ENCODE measurements around the gene RC3H1.
A peak's percentile ranks its signal among the peaks of the same experiment; 100 is the strongest.
"Not testable (repeated sequence)": the region's sequence is repeated elsewhere in the genome, so short reads cannot be mapped to it uniquely, and the experiment has no call there.

RC3H1 gene

DNA sequence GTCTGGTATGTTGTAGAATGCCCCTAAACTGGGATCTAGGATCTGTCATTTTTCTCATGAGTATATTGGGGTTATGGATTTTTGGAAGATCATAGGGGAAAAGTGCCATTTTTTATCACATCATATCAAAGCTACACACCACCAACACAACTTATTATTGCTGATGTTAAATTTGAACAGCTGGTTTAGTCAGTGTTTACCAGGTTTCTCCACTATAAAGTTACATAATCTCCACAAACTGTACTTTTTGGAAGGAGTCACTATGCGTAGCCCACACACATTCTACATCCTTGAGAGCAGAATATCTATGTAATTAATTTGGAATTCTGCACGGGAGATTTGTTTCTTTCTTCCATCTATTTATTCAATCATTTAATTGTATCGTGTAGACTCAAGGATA is 35.2 kb downstream of the RC3H1 start:
- DNase-seq, result no peak
- in situ Hi-C loops (cut with MboI; ENCODE audit: low pct_unique_long_range_greater_than_20kb, low sequenced_read_pairs), result no loop called here

DNA sequence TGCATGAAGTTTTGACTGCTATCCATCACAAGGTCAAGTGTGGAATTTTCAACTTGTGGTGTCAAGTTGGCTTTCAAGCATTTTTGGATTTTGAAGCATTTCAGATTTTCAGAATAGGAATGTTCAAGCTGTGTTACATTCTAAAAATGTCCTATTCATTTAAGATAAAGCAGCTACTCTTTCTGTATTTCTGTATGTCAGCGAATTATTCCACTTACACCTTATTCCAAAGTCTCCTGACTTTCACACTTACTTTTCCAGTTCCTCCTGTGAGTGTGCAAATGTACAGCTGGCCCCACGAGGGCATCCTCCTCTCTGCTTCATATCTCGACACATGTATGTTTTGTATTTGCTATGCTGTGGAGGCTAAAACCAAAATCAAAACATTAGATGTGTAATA is 51.9 kb downstream of the RC3H1 start:
- DNase-seq, result no peak
- in situ Hi-C loops (cut with MboI; ENCODE audit: low pct_unique_long_range_greater_than_20kb, low sequenced_read_pairs), result no loop called here

DNA sequence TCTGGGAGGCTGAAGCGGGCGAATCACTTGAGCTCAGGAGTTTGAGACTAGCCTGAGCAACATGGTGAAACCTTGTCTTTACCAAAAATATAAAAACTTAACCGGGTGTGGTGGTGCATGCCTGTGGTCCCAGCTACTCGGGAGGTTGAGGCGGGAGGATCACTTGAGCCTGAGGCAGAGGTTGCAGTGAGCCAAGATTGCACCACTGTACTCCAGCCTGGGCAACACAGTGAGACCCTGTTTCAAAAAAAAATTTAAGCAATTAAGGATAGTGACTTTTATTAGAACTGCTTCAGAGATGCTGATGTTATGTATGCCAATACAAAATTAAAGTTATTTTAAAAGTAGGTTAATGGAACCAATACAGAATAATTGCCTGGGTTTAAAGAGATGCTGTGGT is 56.3 kb downstream of the RC3H1 start:
- in situ Hi-C loops (cut with MboI; ENCODE audit: low pct_unique_long_range_greater_than_20kb, low sequenced_read_pairs); DNase-seq: not testable (repeated sequence)

DNA sequence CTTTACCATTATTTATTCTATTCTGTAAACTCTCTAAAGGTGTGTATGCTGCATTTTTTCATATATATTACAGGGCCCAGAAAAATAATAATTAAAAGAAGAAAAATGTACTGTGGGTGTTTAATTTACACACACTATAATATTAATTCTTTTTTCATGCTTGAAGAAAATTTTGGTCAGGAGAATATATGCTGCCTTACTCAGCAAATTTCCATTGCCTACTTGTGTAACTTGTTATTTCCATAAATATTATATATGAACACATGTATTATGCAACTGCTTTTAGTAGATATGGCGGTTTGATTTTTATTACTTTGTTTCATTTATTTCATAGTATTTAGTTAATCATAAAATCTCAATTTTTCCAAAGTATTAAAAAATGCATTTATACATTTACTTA is 58.7 kb downstream of the RC3H1 start:
- DNase-seq, result no peak
- in situ Hi-C loops (cut with MboI; ENCODE audit: low pct_unique_long_range_greater_than_20kb, low sequenced_read_pairs), result no loop called here

DNA sequence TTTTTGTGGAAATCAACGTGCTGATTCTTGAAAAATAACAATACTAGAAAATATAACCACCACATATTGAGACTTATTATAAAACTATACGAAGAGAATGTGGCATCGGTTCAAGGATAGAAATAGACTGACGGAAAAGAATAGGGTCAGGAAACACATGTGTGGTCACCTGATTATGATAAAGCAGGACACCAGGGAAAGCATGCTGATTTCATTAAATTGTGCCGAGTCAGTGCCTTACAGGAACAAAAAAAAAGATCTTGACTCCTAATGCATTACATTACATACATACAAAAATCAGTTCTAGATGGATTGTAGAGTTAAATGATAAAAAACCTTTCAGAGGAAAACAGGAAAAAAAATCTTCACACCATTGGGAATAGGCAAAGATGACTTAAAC is 61.5 kb downstream of the RC3H1 start:
- DNase-seq, result no peak
- in situ Hi-C loops (cut with MboI; ENCODE audit: low pct_unique_long_range_greater_than_20kb, low sequenced_read_pairs), result no loop called here

DNA sequence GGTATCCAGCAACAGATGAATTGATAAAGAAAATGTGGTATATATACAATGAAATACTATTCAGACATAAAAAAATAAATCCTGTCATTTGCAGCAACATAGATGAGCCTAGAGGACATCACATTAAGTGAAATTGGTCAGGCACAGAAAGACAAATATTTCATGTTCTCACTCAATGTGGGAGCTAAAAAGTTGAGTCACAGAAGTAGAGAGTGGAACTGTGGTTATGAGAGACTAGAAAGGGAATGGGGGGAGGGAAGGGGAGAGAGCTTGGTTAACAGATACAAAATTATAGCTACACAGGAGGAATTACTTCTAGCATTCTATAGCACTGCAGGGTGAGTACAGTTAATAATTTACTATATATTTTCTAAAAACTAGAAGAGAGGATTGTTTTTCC is 68.0 kb downstream of the RC3H1 start:
- DNase-seq, result no peak
- in situ Hi-C loops (cut with MboI; ENCODE audit: low pct_unique_long_range_greater_than_20kb, low sequenced_read_pairs), result no loop called here

DNA sequence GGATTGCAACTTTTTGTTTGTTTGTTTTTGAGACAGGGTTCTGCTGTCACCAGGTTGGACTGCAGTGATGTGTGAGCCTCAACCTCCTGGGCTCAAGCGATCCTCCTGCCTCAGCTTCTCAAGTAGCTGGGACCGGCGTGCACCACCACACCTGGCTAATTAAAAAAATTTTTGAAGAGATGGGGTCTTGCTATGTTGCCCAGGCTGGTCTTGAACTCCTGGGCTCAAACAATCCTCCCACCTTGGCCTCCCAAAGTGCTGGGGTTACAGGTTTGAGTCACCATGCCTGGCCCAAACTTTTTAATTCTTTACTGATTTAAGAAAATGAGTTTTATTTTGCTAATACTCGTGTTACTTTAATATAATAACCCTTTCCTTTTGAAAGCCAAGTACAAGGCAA is 73.6 kb downstream of the RC3H1 start:
- DNase-seq, result no peak
- in situ Hi-C loops (cut with MboI; ENCODE audit: low pct_unique_long_range_greater_than_20kb, low sequenced_read_pairs), result no loop called here

DNA sequence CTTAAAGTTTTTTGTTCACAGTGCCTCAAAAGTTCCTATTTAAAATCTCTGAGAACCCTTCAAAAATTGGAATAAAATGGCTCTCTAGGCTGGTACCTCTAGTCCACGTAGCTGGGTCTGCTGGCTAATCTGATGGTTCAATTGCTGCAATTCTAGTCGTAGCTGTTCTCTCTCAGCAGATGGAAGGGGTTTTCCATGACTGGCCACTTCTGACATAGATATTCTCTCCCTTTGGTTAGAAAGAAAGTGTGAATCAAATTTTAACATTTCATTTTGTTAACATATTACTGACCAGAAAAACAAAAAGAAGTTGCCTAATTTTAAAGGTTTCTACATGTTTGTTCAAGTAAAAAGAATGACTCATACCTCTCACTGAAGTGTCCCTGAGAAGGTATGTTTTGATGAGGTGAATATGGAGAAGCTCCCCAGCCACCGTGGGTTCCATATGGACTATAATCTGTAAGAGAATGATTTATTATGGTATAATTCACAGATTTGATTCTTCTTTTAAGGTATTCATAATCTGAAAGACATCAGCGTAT is 75.7 kb downstream of the RC3H1 start:
- DNase-seq, result no peak
- in situ Hi-C loops (cut with MboI; ENCODE audit: low pct_unique_long_range_greater_than_20kb, low sequenced_read_pairs), result no loop called here

DNA sequence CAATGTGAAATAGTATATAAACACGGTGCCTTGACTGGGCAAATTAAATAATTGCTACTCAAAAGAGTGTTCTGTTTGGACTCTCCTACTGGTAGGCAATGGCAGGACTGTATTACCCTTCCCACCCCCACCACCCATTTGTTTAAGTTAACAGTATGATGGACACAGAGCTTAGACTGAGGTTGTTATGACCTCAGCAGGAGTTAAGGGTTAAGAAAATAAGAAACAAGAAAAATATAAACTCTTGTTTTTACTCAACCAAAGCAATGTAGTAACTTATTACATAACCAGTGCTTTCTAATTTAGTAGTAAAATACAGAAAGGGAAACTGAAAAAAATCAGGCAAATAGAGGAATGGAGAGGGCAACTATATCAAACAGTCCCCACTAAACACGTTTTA is 85.1 kb downstream of the RC3H1 start:
- no peak for DNase-seq
- in situ Hi-C loops (cut with MboI; ENCODE audit: low pct_unique_long_range_greater_than_20kb, low sequenced_read_pairs), result no loop called here

DNA sequence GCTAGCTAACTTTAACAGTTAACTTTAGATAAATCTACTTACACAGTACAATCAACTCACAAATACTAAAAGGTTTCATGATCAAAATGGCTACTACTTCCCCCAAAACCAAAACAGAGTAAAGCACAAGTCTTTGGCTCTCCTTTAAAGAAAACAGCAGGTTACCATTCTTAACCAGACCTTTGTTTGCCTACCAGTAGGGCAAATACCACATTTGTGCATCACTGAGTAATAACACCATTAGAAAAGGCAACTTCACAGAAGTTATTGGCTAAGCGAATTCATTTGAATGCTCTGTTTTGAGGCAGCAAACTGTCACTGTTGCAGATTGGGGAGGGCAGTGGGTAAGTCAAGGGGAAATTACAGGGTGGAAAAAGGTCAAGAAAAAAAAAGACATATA is 87.7 kb downstream of the RC3H1 start:
- DNase-seq, result no peak
- in situ Hi-C loops (cut with MboI; ENCODE audit: low pct_unique_long_range_greater_than_20kb, low sequenced_read_pairs), result no loop called here

DNA sequence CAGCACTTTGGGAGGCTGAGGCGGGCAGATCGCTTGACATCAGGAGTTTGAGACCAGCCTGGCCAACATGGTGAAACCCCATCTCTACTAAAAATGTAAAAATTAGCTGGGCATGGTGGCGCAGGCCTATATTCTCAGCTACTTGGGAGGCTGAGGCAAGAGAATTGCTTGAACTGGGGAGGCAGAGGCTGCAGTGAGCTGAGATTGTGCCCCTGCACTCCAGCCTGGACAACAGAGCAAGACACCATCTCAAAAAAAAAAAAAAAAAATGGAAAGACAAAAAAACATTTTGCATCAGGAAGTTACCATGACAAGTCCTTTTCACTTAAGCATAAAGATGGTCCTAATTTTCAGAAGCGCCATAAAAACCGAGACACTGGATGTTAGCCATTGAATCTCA is 91.6 kb downstream of the RC3H1 start:
- in situ Hi-C loops (cut with MboI; ENCODE audit: low pct_unique_long_range_greater_than_20kb, low sequenced_read_pairs); DNase-seq: not testable (repeated sequence)

DNA sequence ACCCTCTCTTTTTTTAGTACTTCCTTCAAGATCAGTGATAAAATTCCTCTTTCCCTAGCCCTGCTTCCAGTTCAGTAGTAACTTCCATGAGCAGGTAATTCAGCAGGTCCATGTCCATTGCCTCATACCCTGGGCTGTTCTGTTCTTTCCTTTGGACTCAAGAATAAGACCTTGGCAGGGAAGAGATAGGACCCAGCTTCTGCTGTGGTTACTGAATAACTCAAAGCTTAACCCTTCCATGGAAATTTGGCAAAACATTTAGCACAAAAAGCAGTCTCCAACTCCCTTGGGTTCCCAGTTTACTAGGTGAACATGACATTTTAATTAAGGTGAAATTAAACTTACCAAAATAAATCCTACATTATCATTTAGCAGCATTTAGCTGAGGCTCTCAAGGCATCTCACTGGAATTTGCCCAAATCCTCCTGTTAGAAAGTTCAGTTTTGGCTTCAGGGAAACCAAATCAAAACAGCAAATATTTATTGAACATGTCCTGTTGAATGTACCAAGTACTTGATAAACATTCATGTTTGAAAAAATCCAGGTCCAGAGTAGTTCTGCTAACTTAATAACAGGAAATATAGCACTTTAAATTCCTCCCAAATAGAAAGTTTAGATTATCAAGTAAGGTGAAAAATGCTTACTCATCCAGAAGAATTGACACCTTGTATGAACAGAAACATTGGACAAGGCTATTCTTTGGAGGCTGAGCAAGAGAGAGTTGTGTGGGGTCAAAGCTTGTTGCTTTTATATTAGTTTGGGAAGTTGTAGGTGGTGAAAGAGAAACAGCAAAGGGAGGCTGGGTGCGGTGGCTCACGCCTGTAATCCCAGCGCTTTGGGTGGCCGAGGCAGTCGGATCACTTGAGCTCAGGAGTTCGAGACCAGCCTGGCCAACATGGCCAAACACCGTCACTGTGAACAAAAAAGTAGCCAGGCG is 96.6 kb downstream of the RC3H1 start:
- no peak for DNase-seq

DNA sequence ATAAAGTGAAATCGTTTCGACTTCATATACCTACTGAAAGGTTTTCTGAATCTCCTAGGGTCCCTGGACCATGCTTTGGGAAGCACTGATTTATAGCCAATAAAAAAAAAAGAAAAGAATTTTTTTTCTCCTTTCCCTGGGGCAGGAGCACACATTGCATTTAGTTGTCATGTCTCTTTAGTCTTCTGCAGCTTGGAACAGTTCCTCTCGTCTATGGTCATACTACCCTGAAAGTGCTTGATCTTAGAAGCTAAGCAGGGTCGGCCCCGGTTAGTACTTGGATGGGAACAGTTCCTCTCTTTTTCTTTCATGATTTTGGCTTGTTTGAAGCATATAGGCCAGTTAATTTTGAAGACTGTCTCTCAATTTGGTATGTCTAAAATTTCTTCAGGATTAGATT is 101.3 kb downstream of the RC3H1 start:
- DNase-seq, result peak; percentile 33
- in situ Hi-C loops (cut with MboI; ENCODE audit: low pct_unique_long_range_greater_than_20kb, low sequenced_read_pairs), result no loop called here

More for the DNA sequence above, 96.6 kb downstream of the RC3H1 start:
- in situ Hi-C loops (cut with MboI; ENCODE audit: low pct_unique_long_range_greater_than_20kb, low sequenced_read_pairs), result no loop called here

DNA sequence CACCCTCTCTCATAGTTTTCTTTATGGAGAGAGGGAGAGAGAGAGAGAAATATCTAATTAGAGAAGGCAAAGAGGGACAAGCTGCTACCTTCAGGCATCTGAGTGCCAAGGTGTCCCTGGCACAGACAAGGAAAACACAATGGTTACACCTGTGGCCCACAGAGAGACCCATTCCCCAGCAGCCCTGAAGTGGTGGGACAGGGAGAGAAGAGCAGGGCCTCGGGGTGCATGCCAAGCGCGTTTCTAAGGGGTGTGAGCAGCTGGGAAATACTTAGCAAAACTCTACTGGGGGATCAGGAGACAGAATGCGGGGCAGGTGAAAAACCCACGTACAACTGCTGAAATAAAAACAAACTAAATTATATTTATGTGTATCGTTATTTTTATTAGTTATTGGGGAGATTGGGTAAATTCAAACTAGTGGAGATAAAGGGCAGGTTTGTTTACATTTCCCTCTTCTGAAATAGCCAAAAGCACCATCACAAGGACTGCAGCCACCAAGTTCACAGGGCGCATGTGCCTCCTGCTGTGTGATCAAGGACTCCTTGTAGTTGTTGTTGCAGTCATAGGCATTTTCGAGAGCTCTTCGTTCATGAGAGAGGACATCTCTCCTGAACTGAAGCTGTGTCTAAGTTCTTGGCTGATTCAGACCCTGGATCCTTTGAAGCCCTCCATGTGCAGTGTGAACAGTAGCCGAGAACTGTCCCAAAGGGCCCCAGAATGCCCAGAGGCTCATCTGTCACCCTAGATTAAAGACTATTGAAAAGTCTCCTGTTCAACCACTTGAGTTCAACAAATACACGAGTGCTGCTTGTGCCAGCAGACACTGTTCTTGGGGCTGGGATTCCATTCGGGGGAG is 104.3 kb downstream of the RC3H1 start:
- no peak for DNase-seq
- in situ Hi-C loops (cut with MboI; ENCODE audit: low pct_unique_long_range_greater_than_20kb, low sequenced_read_pairs), result no loop called here

DNA sequence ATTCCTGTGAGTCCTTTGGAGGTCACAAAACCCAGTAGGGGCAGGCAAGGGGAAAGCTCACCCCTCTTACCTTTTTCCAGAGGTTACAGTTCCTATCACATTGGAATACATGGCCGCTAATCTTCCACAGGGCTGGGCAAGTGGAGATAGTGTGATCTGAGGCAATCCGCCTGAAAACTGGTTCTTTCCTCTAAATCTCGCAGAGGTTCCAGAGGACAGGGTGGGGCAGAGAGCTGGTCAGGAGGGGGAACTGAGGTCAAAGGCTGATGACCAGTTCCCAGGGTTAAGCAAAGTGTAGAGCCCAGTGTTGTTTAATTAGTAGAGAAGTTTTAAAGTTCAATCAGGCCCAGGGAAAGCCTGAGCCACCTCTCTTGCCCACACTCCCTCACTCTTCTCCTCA is 105.0 kb downstream of the RC3H1 start, which contains the start of gene SERPINC1:
Gene SERPINC1 (minus strand): TSS at position 179 of the 400 bp plus-strand sequence. CDS start 68 bp downstream, at position 111.
- in situ Hi-C loops (cut with MboI; ENCODE audit: low pct_unique_long_range_greater_than_20kb, low sequenced_read_pairs), result no loop called here
- no peak for DNase-seq

DNA sequence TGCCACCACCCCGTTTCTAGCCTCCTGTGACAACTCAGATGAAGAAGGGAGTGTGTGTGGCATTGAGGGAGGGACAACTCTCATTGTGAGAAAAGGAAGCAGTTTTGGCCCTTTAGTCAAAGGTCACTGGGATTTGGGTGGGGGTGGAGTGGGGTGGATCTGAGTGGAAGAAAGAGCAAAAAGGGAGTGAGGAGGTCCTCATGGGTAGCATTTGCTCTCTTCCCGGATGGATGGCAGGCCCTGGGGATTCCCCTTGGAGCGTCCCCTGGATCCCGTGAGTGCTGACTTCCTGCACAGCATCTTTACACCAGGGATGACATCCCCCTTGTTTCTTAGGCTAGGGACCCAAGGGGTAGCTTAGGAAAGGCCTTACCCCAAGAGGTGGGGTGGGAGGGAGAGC is 105.5 kb downstream of the RC3H1 start:
- DNase-seq, result no peak
- in situ Hi-C loops (cut with MboI; ENCODE audit: low pct_unique_long_range_greater_than_20kb, low sequenced_read_pairs), result no loop called here

DNA sequence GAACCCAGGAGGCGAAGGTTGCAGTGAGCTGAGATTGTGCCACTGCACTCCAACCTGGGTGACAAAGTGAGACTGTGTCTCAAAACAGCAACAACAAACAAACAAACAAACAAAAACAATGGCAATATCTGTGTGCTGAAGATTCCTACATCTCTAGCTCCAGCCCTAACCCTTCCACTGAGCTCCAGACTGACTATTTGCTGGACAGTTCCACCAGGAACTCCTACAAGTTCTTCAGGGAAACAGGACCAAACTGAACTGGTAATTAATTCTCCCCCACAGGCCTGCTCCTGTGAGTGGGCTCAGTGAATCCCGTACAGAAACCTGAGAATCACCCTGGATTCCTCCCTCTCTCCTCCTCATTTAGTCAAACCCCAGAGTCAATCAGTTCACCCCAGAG is 106.6 kb downstream of the RC3H1 start:
- in situ Hi-C loops (cut with MboI; ENCODE audit: low pct_unique_long_range_greater_than_20kb, low sequenced_read_pairs), result no loop called here
- no peak for DNase-seq

DNA sequence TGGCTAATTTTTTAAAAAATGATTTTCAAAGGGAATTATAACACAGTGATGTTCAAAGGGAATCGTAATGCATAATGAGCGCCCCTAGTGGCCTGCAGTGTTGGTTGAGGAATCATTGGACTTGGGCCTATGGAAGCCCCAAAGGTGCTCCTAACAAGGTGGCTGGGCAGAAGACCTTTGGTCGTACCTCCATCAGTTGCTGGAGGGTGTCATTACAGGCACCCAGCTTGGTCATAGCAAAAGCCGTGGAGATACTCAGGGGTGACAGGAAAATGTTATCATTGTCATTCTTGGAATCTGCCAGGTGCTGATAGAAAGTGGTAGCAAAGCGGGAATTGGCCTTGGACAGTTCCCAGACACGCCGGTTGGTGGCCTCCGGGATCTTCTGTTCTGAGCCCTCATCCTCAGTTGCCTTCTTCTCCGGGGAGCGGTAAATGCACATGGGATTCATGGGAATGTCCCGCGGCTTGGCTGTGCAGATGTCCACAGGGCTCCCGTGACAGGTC is 107.7 kb downstream of the RC3H1 start:
- in situ Hi-C loops (cut with MboI; ENCODE audit: low pct_unique_long_range_greater_than_20kb, low sequenced_read_pairs), result no loop called here
- DNase-seq, result peak; percentile 51

DNA sequence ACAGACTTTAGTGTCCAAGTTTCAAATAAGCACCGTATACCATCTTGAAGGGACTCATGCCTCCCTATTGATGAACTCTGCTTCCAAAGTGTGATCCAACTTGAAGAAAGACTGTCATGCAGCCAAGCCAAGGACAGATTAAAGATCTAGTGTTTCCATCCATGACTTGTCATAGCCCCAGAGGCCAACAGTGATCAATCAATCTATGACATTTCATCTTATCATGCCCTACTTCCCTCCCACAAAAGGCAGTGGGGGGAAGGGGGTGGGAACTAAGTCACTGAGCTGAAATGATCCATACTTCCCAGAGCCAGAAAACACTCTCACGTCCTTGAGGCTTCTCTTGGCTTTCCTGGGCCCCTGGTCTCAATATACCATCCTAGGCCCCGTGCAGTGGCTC is 109.0 kb downstream of the RC3H1 start:
- in situ Hi-C loops (cut with MboI; ENCODE audit: low pct_unique_long_range_greater_than_20kb, low sequenced_read_pairs), result no loop called here
- DNase-seq, result no peak

Data from KBM-7 (cell line).